Fibroblast of peridontal ligament (primary cell): ENCODE data around the gene TMEM50A.
"Not testable (repeated sequence)": the region's sequence is repeated elsewhere in the genome, so short reads cannot be mapped to it uniquely, and the experiment has no call there.

ENCODE experiments used
- DNase-seq: peaks from one replicate; pipeline ENCODE4 v3.0.0-alpha.2; 2010; ENCODE audit errors: extremely low read depth

TMEM50A gene

DNA sequence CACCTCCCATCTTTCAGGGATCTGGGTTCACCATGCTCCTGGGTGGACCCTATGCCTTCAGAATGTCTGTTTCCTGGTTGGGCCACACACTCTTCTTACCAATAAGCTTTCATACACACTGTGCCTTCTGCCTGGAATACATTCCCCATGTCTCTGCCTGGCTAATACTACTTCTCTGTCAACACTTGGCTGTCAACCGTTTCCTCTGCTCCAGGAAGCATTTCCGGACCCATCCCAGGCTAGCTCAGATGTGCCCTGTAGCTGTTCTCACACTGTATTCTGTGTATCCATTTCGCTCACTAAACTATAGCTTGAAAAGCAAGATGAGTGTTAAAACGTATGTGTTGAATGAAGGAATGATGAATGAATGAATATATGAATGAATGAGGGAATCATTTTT, 49.0 kb downstream of the TMEM50A start:
- DNase-seq: not testable (repeated sequence)

DNA sequence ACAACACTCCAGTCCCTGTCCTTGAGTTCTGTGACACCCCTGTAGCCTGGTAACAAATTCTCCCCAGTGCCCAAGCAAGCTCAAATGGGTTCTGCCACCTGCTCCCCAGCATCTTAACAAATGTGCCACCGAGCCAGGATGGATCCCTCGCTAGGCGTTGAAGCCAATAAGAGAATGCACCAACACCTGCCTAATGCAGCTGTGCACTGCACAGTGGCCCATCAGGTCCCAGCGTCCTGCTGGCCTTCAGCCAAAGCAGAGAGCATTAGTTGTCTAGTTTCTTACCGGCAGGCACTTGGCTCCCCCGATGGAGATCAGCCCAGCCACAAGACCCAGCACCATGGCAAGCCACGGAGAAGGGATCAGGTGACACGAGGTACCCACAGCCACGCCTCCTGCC, 50.6 kb downstream of the TMEM50A start:
- DNase-seq: not testable (repeated sequence)

- not testable (repeated sequence) for DNase-seq
Measured at GRCh38 chr1:25389721-25390120, 51.6 kb downstream of the TMEM50A start.

DNA sequence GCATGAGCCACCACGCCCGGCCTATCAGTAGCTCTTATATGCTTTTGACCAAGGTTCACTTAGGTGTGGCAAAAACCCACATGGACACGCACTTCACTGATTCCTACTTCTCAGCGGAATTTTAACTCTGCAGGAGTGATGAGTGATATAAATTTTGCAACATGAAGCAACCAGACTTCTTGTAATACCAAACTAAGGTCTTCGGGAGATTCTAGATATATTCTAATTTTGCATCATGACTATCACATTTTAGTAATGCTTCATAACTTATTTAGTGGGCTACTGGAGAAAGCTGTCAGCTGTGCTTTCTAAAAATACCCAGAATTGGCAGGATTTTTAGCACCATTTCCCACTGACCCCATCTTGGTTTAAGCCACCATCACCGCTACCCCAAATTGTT, 54.7 kb downstream of the TMEM50A start:
- no peak for DNase-seq

- not testable (repeated sequence) for DNase-seq
Measured at GRCh38 chr1:25397549-25397948, 59.4 kb downstream of the TMEM50A start.

DNA sequence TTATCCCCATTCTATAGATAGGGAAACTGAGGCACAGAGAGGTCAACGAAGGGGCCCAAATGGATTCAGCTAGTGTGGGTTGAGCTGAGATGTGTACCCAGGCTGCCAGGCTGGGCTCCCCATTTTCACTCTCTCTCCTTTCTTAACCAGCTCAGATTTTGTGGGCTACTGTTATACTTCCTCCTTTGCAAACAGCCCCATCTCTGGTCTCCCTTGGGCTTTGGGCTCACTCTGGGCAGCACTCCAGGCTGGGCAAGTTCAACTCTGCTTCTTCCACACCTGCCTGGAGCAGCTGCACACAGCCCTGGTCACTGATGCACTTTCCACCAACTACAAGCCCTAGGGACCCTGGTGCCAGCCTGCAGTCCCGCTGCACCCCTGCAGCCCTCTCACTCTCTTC, 59.9 kb downstream of the TMEM50A start:
- DNase-seq: not testable (repeated sequence)

DNA sequence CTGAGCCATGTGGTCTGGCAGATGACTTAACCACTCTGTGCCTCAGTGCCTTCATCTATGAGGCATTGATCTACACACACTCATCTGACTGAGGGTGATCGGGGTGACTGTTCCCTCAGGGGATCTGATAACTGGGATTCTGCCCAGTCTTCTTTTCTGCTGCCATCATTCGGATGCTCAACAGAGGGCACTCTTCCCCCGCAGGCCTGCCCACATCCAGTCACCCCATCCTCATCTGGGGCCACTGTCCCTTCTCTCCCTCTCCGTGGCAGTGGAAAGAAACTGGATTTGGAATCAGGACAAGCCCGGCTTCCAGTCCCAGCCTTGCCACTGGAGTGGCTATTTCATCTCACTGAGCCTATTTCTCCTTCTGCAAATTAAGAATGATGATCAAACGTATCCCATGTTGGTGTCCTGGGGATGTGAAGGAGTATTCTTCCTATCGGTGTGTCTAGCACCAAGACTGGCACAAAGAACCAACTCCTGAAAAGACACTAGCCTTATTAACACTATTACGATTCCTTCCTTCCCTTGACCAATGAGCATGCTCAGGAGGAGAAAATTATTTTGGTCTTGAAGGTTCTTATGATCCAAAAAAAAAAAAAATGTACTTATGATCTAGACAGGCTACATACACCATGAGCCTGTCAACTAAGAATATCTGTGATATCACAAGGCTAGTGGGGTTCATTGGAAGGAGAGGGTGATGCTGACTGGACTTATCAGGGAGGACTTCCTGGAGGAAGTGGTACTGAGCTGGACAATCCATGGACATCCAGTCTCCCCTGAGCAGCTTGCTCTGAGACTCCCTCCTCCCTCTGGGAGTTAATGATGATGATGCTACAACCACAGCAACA, 65.0 kb downstream of the TMEM50A start:
- DNase-seq: not testable (repeated sequence)

DNA sequence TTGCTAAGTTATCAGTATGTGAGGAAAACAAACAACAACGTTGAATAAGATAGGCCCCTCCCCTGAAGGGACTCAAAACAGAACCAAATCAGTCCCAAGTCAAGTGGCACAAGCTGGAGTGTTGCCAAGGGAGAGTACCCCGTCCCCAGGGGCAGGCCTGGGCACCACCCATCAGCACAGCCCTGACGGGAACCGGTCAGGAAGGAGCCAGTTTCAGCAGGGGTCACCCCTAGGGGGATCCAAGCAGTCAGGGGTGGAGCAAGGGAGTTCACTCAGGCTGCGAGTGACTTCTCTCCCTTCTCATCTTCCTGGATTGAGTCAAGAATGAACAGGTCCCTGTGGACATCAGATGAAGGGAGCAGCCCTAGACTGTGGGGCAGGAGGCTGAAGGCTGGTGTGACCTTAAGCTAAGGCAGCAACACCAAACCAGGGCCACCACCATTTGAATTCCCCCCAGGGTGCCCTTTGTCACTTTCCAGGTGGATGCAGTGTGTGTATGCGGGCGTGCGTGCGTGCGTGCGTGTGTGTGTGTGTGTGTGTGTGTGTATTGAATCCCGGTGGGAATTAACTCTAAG, 67.7 kb downstream of the TMEM50A start:
- not testable (repeated sequence) for DNase-seq

GRCh38 chr1:25409641-25410427, 71.7 kb downstream of the TMEM50A start:
- not testable (repeated sequence) for DNase-seq
